Naive thymus-derived CD4-positive, alpha-beta T cell (primary cell): ENCODE data around the gene MAPK8IP1. TPM values are rescaled to one million over a fixed set of nuclear protein-coding genes. Genes with fewer than 3 reads are reported as not detected.
A peak's percentile ranks its signal among the peaks of the same experiment; 100 is the strongest.

Experiments used
- ATAC-seq: fragments of 150-1000 bp; cut with Tn5 transposase; 2 replicates; pipeline ENCODE4 v1.10.0; 2021; ENCODE audit warnings: mild to moderate bottlenecking, moderate library complexity
- CTCF ChIA-PET: fragments of 350-600 bp; sonication (Branson Sonifier 250); formaldehyde crosslinking; loops from one replicate; lab custom pipeline; 2021; ENCODE audit warnings: antibody characterized with exemption; lab: Charles Lee
- POLR2A ChIA-PET: fragments of 350-600 bp; sonication (Branson Sonifier 250); formaldehyde crosslinking; loops from one replicate; lab custom pipeline; 2021; ENCODE audit warnings: antibody characterized with exemption, inconsistent platforms; lab: Charles Lee
- DNase-seq, 9 donors: peaks; one replicate each; pipeline versions ENCODE4 v3.0.0 to v3.0.0-alpha.2; 2020 to 2022; ENCODE audit warnings: mixed read lengths in 1 of 9
- H3K27ac ChIP-seq: one replicate; pipeline ENCODE4 v1.7.0; 2013; ENCODE audit warnings: mild to moderate bottlenecking, low read depth, low read length, moderate library complexity
- H3K27me3 ChIP-seq, 2 donors: one replicate each; pipeline ENCODE4 v1.7.0; 2013; ENCODE audit warnings: low read length in 2 of 2, mild to moderate bottlenecking in 2 of 2, moderate library complexity in 2 of 2; ENCODE audit not compliant: control insufficient read depth in 2 of 2, insufficient read depth in 2 of 2
- H3K36me3 ChIP-seq, 3 experiments: 1 replicate in 2 of 3; 2 replicates in 1 of 3; pipeline ENCODE4 v1.7.0; 2013; ENCODE audit warnings: low read length in 3 of 3, mild to moderate bottlenecking in 3 of 3, moderate library complexity in 1 of 3; ENCODE audit not compliant: insufficient read depth in 3 of 3, control insufficient read depth in 2 of 3
- H3K4me1 ChIP-seq, 2 donors: one replicate each; pipeline ENCODE4 v1.7.0; 2013; ENCODE audit warnings: low read length in 2 of 2, mild to moderate bottlenecking in 2 of 2, moderate library complexity in 1 of 2; ENCODE audit not compliant: control insufficient read depth in 2 of 2, insufficient read depth in 2 of 2
- H3K4me3 ChIP-seq: 2 replicates; pipeline ENCODE4 v1.7.0; 2013; ENCODE audit warnings: mild to moderate bottlenecking, low read length
- H3K9me3 ChIP-seq, 3 experiments: 1 replicate in 2 of 3; 2 replicates in 1 of 3; pipeline ENCODE4 v1.7.0; 2013; ENCODE audit warnings: low read length in 3 of 3; ENCODE audit not compliant: control insufficient read depth in 2 of 3
- H3K27ac Mint-ChIP-seq, 9 donors: one replicate each; pipeline ENCODE4 v1.8.0; 2020 to 2022; ENCODE audit warnings: mixed read lengths in 9 of 9, mild to moderate bottlenecking in 8 of 9, moderate library complexity in 5 of 9, inconsistent platforms in 2 of 9
- H3K27me3 Mint-ChIP-seq, 5 donors: one replicate each; pipeline ENCODE4 v1.8.0; 2021 to 2022; ENCODE audit warnings: mixed read lengths in 5 of 5, mild to moderate bottlenecking in 1 of 5
- H3K36me3 Mint-ChIP-seq, 5 donors: one replicate each; pipeline ENCODE4 v1.8.0; 2020 to 2022; ENCODE audit warnings: mixed read lengths in 5 of 5, mild to moderate bottlenecking in 3 of 5, inconsistent platforms in 1 of 5
- H3K4me1 Mint-ChIP-seq, 7 donors: one replicate each; pipeline ENCODE4 v1.8.0; 2020 to 2022; ENCODE audit warnings: mixed read lengths in 7 of 7, mild to moderate bottlenecking in 3 of 7, inconsistent platforms in 1 of 7
- H3K4me3 Mint-ChIP-seq, 10 donors: one replicate each; pipeline ENCODE4 v1.8.0; 2020 to 2022; ENCODE audit warnings: mild to moderate bottlenecking in 10 of 10, mixed read lengths in 10 of 10, moderate library complexity in 6 of 10, inconsistent platforms in 2 of 10
- H3K9me3 Mint-ChIP-seq, 11 donors: one replicate each; pipeline ENCODE4 v1.8.0; 2020 to 2022; ENCODE audit warnings: mixed read lengths in 11 of 11, mild to moderate bottlenecking in 4 of 11, inconsistent platforms in 1 of 11, moderate library complexity in 1 of 11
- intact Hi-C, 2 donors: fragments of 100-400 bp; cut with micrococcal nuclease; formaldehyde crosslinking; loops; one replicate each; pipeline ENCODE4 v1.15.1; 2023
- polyA plus RNA-seq, 2 donors: library from polyadenylated mRNA; unstranded; fragments of 300-500 nt; fragmentation: Illumina TruSeq; gene quantifications; one replicate each; pipeline ENCODE4 v1.2.3, GENCODE V29; 2021
- total RNA-seq, 6 experiments: library from RNA in 5 of 6; stranded (reverse) in 5 of 6; gene quantifications; 1 replicate in 5 of 6; 2 replicates in 1 of 6; pipeline ENCODE4 v1.2.3 and lab custom pipeline; 2021 to 2026

The MAPK8IP1 gene
- total and polyA plus RNA-seq, 7 experiments from 2014 or later = 0.65 to 7.0 (median 0.92) TPM; not detected in 2

DNA sequence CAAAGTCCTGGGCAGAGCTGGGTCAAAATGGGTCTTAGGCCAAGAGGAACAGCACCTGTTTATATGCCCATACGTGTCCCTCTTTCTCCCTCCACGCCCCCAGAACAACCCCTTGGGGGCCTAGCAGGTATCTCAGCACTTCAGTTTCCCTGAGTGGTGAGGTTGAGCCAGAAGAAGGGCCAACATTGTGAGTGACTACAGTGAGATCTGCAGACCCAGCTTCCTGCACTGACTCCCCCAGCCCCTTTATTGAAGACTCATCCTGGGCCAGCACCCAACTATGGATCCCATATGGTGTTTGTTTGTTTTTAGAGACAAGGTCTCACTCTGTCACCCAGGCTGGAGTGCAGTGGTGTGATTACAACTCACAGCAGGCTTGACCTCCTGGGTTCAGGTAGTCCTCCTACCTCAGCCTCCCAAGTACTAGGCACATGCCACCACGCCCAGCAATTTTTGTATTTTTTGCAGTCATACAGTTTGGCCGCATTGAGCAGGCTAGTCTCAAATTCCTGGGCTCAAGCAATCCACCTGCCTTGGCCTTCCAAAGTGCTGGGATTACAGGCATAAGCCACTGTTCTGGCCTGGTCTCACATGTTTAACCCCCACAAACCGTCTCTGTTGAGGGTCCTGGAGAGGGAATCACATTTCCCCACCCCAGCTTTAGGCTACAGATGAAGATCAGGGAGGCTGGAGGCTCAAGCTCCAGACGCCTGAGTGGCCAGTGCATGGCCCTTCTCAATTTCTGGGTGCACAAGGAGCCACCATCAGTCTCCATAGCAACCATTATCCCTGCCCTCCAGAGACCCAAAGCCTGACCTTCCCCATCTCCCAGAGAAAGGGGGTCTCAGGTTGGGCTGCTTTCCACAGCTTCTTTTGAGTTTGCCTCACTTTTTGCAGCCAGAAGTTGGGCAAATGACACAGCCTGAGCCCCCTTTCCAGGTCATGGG, 35.4 kb downstream of the MAPK8IP1 start:
- H3K9me3 ChIP-seq = no peaks in the 10 kb centered on the region
- Mint-ChIP-seq H3K4me3 (peak overlapping the region; percentile 14 to 87 (median 72)), H3K36me3 (peaks cover 0 to 7% (median 0%) of the 10 kb centered on the region in 5 donors), H3K27me3 (peaks cover 0 to 29% (median 4%) of the 10 kb centered on the region in 5 donors), H3K9me3 (peaks cover 0 to 3% (median 0%) of the 10 kb centered on the region in 11 donors), H3K4me1 (peaks cover 34 to 61% (median 51%) of the 10 kb centered on the region in 7 donors), H3K27ac (peak overlapping the region in 6 of 9 donors; percentile 36 to 72 (median 46))
- ChIA-PET POLR2A (interaction anchor here (0.7 kb wide), 2 partner anchors 19 to 1533 kb away, joined by 3 to 5 read pairs; no protein-coding TSS in a partner anchor), CTCF (no interaction called here)
- peaks cover 0 to 2% (median under 1%) of the 10 kb centered on the region in 3 experiments for H3K36me3 ChIP-seq
- no peak overlapping the region for H3K27ac ChIP-seq
- no peaks in the 10 kb centered on the region for H3K27me3 ChIP-seq
- H3K4me3 ChIP-seq = no peak overlapping the region
- ATAC-seq (no peak), DNase-seq (peak in 1 of 9 donors; percentile 7)
- intact Hi-C loops = no loop called here
- peaks cover 24 to 32% of the 10 kb centered on the region in 2 donors for H3K4me1 ChIP-seq

DNA sequence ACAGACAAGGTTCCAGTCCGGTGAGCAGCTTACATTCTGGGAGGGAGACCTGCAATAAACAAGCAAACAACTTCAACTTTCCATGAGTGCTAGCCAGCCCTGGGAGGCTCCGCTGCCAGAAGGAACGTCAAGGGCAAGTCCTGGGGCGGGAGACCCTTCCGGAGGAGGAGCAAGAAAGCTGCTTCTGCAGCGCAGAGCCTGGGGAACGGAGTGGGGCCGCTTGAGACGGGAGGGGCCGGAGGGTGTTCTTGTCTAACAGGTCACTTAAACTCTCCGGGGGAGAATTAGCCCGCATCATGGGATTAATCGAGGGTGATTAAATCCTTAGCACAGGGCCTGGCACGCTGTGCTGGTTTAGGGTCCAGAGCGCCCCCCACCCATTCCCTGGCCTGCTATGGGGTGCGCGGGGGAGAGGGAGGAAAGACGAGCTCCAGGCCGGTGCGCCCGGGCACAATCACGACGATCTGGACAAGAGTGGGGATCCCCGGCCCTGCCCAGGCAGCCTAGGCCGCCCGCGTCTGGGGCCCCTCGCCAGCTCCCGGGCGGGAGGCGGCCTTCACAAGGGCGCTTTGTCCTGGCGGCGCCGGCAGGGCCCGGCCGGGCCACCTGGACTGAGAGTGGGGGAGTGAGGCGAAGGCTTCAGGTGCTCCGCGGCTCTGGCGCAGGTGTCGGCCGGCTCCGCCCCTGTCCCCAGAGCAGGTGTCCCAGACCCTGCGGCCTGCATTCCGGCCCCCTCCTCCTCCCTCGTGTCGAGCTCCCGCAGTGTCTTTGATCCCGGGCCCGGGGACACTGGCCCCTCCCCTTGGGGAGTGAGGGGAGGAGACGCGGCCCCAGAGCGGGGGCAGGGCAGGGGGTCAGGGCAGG, 36.3 kb downstream of the MAPK8IP1 start:
- Histone ChIP-seq H3K4me3 (no peak overlapping the region), H3K9me3 (no peaks in the 10 kb centered on the region), H3K4me1 (peaks cover 20 to 22% of the 10 kb centered on the region in 2 donors), H3K27ac (no peak overlapping the region), H3K36me3 (no peaks in the 10 kb centered on the region), H3K27me3 (no peaks in the 10 kb centered on the region)
- H3K36me3 Mint-ChIP-seq = peaks cover 0 to 1% (median 0%) of the 10 kb centered on the region in 5 donors
- H3K27ac Mint-ChIP-seq = peak overlapping the region in 4 of 9 donors; percentile 43 to 72 (median 56)
- DNase-seq (peak in 1 of 9 donors; percentile 9), ATAC-seq (no peak)
- CTCF ChIA-PET = no interaction called here
- POLR2A ChIA-PET = interaction anchor here (0.7 kb wide), 1 partner anchor 20 kb away, joined by 3 read pairs; no protein-coding TSS in a partner anchor
- peaks cover 0 to 3% (median 0%) of the 10 kb centered on the region in 11 donors for H3K9me3 Mint-ChIP-seq
- peaks cover 27 to 51% (median 43%) of the 10 kb centered on the region in 7 donors for H3K4me1 Mint-ChIP-seq
- H3K4me3 Mint-ChIP-seq = peak overlapping the region; percentile 40 to 87 (median 72)
- H3K27me3 Mint-ChIP-seq = peaks cover 0 to 29% (median 4%) of the 10 kb centered on the region in 5 donors
- intact Hi-C loops = no loop called here

DNA sequence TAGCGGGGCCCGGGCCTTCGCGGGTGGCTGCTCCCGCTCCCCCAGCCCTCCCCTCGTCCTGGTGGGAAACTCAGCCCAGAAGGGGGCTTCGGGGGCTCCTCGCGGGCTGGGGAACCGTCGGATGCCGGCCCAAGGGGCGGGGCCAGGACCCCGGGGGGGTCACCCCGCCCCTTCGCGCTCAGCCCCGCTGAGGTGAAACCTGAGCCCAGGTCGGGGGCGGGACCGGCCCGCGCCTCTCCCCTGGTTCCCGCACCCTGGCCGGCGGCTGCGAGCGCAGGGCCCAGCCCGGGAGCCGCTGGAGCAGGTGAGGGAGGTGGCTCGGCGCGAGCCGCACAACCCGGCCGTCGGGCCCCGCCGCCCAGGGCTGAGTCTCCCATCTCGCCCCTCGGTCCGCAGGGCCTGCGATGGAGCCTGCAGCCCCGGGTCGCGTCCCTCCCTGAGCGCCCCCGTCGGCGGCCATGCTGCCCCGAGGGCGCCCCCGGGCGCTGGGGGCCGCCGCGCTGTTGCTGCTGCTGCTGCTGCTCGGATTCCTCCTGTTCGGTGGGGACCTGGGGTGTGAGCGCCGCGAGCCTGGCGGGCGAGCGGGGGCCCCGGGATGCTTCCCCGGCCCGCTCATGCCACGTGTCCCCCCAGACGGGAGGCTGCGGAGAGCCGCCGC, 37.1 kb downstream of the MAPK8IP1 start, which contains the start of gene LARGE2:
Gene LARGE2 (plus strand): TSS at position 232 of the 658 bp plus-strand sequence. CDS start 227 bp downstream, at position 459.
- ATAC-seq = no peak
- peak in 3 of 9 donors; percentile 11 to 25 (median 12) for DNase-seq
- peaks cover 0 to 1% (median 0%) of the 10 kb centered on the region in 5 donors for H3K36me3 Mint-ChIP-seq
- peaks cover 16 to 19% of the 10 kb centered on the region in 2 donors for H3K4me1 ChIP-seq
- peak within 1 kb of the TSS; percentile 24 for H3K4me3 ChIP-seq
- peaks cover 0 to 29% (median 4%) of the 10 kb centered on the region in 5 donors for H3K27me3 Mint-ChIP-seq
- peaks cover 0 to 3% (median 0%) of the 10 kb centered on the region in 11 donors for H3K9me3 Mint-ChIP-seq
- no peak within 1 kb of the TSS for H3K27ac ChIP-seq
- peak within 1 kb of the TSS in 6 of 9 donors; percentile 36 to 72 (median 58) for H3K27ac Mint-ChIP-seq
- CTCF ChIA-PET = no interaction called here
- intact Hi-C loops = no loop called here
- H3K4me3 Mint-ChIP-seq = peak within 1 kb of the TSS; percentile 71 to 87 (median 78)
- H3K27me3 ChIP-seq = no peaks in the 10 kb centered on the region
- no peaks in the 10 kb centered on the region for H3K9me3 ChIP-seq
- POLR2A ChIA-PET = no interaction called here
- H3K4me1 Mint-ChIP-seq = peaks cover 24 to 46% (median 39%) of the 10 kb centered on the region in 7 donors
- no peaks in the 10 kb centered on the region for H3K36me3 ChIP-seq

DNA sequence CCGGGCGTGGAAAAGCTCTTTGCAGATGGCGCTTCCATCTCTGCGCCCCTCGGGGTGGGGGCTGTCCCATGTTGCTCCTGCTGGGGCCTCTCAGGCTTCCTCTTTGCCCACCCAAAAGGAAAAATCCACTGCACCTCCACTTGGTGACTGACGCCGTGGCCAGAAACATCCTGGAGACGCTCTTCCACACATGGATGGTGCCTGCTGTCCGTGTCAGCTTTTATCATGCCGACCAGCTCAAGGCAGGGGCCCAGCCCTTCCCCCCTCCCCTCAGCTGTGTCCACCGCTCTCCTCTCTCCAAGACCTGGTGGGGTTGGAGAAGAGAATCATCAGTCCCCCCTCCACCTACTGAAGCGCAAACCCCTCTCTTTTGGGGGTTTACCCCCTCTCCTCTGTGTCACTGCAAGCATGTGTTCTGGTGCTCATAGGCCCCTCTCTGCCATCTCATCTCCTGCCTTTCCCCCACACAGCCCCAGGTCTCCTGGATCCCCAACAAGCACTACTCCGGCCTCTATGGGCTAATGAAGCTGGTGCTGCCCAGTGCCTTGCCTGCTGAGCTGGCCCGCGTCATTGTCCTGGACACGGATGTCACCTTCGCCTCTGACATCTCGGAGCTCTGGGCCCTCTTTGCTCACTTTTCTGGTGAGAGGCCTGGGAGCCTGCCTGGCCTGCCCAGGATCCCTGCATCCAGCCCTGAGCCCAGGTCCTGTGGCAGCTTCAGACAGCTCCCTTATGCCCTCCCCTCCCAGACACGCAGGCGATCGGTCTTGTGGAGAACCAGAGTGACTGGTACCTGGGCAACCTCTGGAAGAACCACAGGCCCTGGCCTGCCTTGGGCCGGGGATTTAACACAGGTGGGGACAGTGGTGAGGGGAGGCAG, 38.8 kb downstream of the MAPK8IP1 start:
- Mint-ChIP-seq H3K4me3 (peak overlapping the region; percentile 40 to 86 (median 66)), H3K4me1 (peaks cover 16 to 32% (median 28%) of the 10 kb centered on the region in 7 donors), H3K36me3 (peaks cover 0 to 1% (median 0%) of the 10 kb centered on the region in 5 donors), H3K9me3 (no peaks in the 10 kb centered on the region), H3K27me3 (peaks cover 0 to 29% (median 4%) of the 10 kb centered on the region in 5 donors), H3K27ac (peak overlapping the region in 5 of 9 donors; percentile 29 to 81 (median 60))
- DNase-seq (peak in 2 of 9 donors; percentile 4 to 19), ATAC-seq (no peak)
- no peaks in the 10 kb centered on the region for H3K27me3 ChIP-seq
- H3K4me1 ChIP-seq = peaks cover 7 to 10% of the 10 kb centered on the region in 2 donors
- POLR2A ChIA-PET = interaction anchor here (0.6 to 0.7 kb wide), 2 partner anchors 427 to 874 kb away, joined by 5 read pairs; no protein-coding TSS in a partner anchor
- H3K4me3 ChIP-seq = no peak overlapping the region
- intact Hi-C loops = no loop called here
- no peaks in the 10 kb centered on the region for H3K36me3 ChIP-seq
- no peak overlapping the region for H3K27ac ChIP-seq
- no peaks in the 10 kb centered on the region for H3K9me3 ChIP-seq
- CTCF ChIA-PET = no interaction called here

DNA sequence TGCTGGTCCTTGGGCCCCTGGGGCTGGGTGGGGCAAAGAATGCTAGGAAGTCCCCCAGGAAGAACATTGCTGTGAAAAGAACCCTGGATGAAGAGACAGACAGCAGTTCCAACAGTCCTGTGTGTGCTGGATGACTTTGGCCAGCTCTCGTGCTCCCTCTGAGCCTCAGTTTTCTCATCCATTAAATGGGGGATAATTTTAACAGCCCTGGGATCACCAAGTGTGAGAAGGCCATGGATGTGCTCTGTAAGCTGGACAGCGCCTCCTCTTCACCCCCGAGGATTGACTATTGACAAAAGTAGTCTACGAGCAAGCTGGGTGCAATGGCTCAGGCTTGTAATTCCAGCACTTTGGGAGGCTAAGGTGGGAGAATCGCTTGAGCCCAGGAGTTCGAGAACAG, 39.5 kb downstream of the MAPK8IP1 start:
- ChIA-PET POLR2A (no interaction called here), CTCF (no interaction called here)
- no peak overlapping the region for H3K4me3 ChIP-seq
- ATAC-seq (no peak), DNase-seq (peak in 1 of 9 donors; percentile 15)
- Mint-ChIP-seq H3K9me3 (no peaks in the 10 kb centered on the region), H3K4me3 (peak overlapping the region in 3 of 10 donors; percentile 45 to 86 (median 65)), H3K4me1 (peaks cover 14 to 32% (median 28%) of the 10 kb centered on the region in 7 donors), H3K27me3 (peaks cover 0 to 29% (median 4%) of the 10 kb centered on the region in 5 donors), H3K36me3 (peaks cover 0 to 1% (median 0%) of the 10 kb centered on the region in 5 donors), H3K27ac (no peak overlapping the region)
- H3K36me3 ChIP-seq = no peaks in the 10 kb centered on the region
- no peaks in the 10 kb centered on the region for H3K9me3 ChIP-seq
- H3K27me3 ChIP-seq = no peaks in the 10 kb centered on the region
- intact Hi-C loops = no loop called here
- H3K4me1 ChIP-seq = peaks cover 7 to 15% of the 10 kb centered on the region in 2 donors
- H3K27ac ChIP-seq = no peak overlapping the region
